Endothelial cell of umbilical vein (primary cell): ENCODE data around the gene AGL. TPM values are rescaled to one million over a fixed set of nuclear protein-coding genes. Genes with fewer than 3 reads are reported as not detected.

Experiments
- BruUV-seq: library from RNA; stranded (reverse); fragments of 400-500 nt; replicated peaks from 2 replicates; lab custom pipeline; 2021; lab: Mats Ljungman, UMichigan
- CTCF ChIA-PET: fragments of 300-600, 350-600 bp; sonication (Branson Sonifier 250); formaldehyde crosslinking; loops from one replicate; lab custom pipeline; 2021; ENCODE audit warnings: antibody characterized with exemption, inconsistent platforms; lab: Charles Lee
- POLR2A ChIA-PET: fragments of 300-600, 350-600 bp; sonication (Branson Sonifier 250); formaldehyde crosslinking; loops from one replicate; lab custom pipeline; 2021; ENCODE audit warnings: antibody characterized with exemption, inconsistent platforms; lab: Charles Lee
- DNase-seq: peaks from one replicate; pipeline ENCODE4 v3.0.0-alpha.2; 2011; ENCODE audit warnings: low read depth, low spot score
- FAIRE-seq: peaks from 2 replicates; lab custom pipeline; 2011; peaks lifted over from hg19 to GRCh38; lab: Jason Lieb, UNC
- H2AFZ ChIP-seq: 2 replicates; pipeline ENCODE4 v1.6.0; 2012; ENCODE audit warnings: low read depth, low read length, control low read depth, inconsistent platforms
- H3K27ac ChIP-seq: 2 replicates; pipeline ENCODE4 v1.5.1; 2011; ENCODE audit warnings: low read depth, mild to moderate bottlenecking, control low read depth, low read length, moderate library complexity; ENCODE audit not compliant: insufficient read depth
- H3K27me3 ChIP-seq, 2 experiments: 2 replicates each; pipeline versions ENCODE4 v1.6.0 to v1.6.1; 2011; ENCODE audit warnings: low read length in 2 of 2, mixed read lengths in 1 of 2; ENCODE audit not compliant: control insufficient read depth in 2 of 2, insufficient read depth in 2 of 2
- H3K36me3 ChIP-seq, 2 experiments: 2 replicates in 1 of 2; 3 replicates in 1 of 2; pipeline ENCODE4 v1.5.1; 2011; ENCODE audit warnings: low read length in 2 of 2, mild to moderate bottlenecking in 1 of 2, moderate library complexity in 1 of 2; ENCODE audit not compliant: control insufficient read depth in 2 of 2, insufficient read depth in 2 of 2; ENCODE audit errors: extremely low read depth in 1 of 2
- H3K4me1 ChIP-seq: 3 replicates; pipeline ENCODE4 v1.5.1; 2011; ENCODE audit warnings: mild to moderate bottlenecking, low read length; ENCODE audit not compliant: control insufficient read depth, insufficient read depth; ENCODE audit errors: extremely low read depth
- H3K4me2 ChIP-seq: 2 replicates; pipeline ENCODE4 v1.6.1; 2011; ENCODE audit warnings: low read length, control low read depth, mixed read lengths; ENCODE audit not compliant: insufficient read depth
- H3K4me3 ChIP-seq, 3 experiments: fragments of 200-600 bp in 1 of 3; sonication (generic), shearing (Covaris generic) in 1 of 3; replicated peaks in 1 of 3; 2 replicates each; pipeline ENCODE4 v1.5.1; 2011 to 2016; ENCODE audit warnings: control low read depth in 3 of 3, low read length in 3 of 3, mild to moderate bottlenecking in 2 of 3, inconsistent platforms in 1 of 3, low read depth in 1 of 3, moderate library complexity in 1 of 3; ENCODE audit not compliant: insufficient read depth in 1 of 3
- H3K79me2 ChIP-seq: 2 replicates; pipeline ENCODE4 v1.6.0; 2012; ENCODE audit warnings: low read length, inconsistent platforms; ENCODE audit not compliant: control insufficient read depth, insufficient read depth
- H3K9ac ChIP-seq: replicated peaks from 2 replicates; pipeline ENCODE3; 2011; ENCODE audit warnings: low read length, control low read depth; ENCODE audit not compliant: insufficient read depth; ENCODE audit errors: extremely low read depth
- H3K9me1 ChIP-seq: replicated peaks from 3 replicates; pipeline ENCODE4 v1.6.0; 2011; ENCODE audit warnings: mild to moderate bottlenecking, low read length; ENCODE audit not compliant: control insufficient read depth, insufficient read depth; ENCODE audit errors: extremely low read depth
- H3K9me3 ChIP-seq: replicated peaks from 2 replicates; pipeline ENCODE4 v1.5.1; 2012; ENCODE audit warnings: low read length, inconsistent platforms; ENCODE audit not compliant: control insufficient read depth, insufficient read depth
- H4K20me1 ChIP-seq: replicated peaks from 2 replicates; pipeline ENCODE3; 2011; ENCODE audit warnings: mild to moderate bottlenecking, low read length; ENCODE audit not compliant: control insufficient read depth, insufficient read depth; ENCODE audit errors: extremely low read depth
- EZH2 ChIP-seq: IDR thresholded peaks from 2 replicates; pipeline ENCODE4 v1.6.1; 2012; ENCODE audit warnings: borderline replicate concordance, low read depth, mild to moderate bottlenecking, moderate library complexity, low read length, inconsistent platforms; ENCODE audit not compliant: severe bottlenecking
- FOS ChIP-seq: IDR thresholded peaks from 2 replicates; pipeline ENCODE4 v1.6.1; 2011; ENCODE audit warnings: mild to moderate bottlenecking, low read length, moderate library complexity, borderline replicate concordance; ENCODE audit not compliant: insufficient read depth
- GATA2 ChIP-seq: IDR thresholded peaks from 2 replicates; pipeline ENCODE4 v1.7.0; 2011; ENCODE audit warnings: low read depth, mild to moderate bottlenecking, moderate library complexity, mixed read lengths, low read length; ENCODE audit not compliant: insufficient read length, insufficient read depth
- JUN ChIP-seq: IDR thresholded peaks from 2 replicates; pipeline ENCODE4 v1.6.1; 2011; ENCODE audit warnings: borderline replicate concordance, low read depth; ENCODE audit not compliant: insufficient read length, insufficient read depth
- MYC ChIP-seq: IDR thresholded peaks from one replicate; pipeline ENCODE4 v1.6.1; 2011; ENCODE audit warnings: mild to moderate bottlenecking, low read depth, low read length
- POLR2A ChIP-seq: IDR thresholded peaks from 2 replicates; pipeline ENCODE4 v1.6.1; 2012; ENCODE audit warnings: low read depth, mild to moderate bottlenecking, control low read depth, low read length
- POLR2AphosphoS5 ChIP-seq: IDR thresholded peaks from 2 replicates; pipeline ENCODE4 v1.6.1; 2012; ENCODE audit warnings: low read depth, mild to moderate bottlenecking, control low read depth, low read length, moderate library complexity; ENCODE audit not compliant: insufficient read depth
- dilution Hi-C: fragments of 300-500 bp; cut with MboI; formaldehyde crosslinking; loops from one replicate; pipeline ENCODE4 v1.15.0; 2019; ENCODE audit warnings: low sequenced_read_pairs; ENCODE audit not compliant: extremely low pct_ligation_motif_present
- intact Hi-C: fragments of 100-400 bp; cut with micrococcal nuclease; formaldehyde crosslinking; loops from one replicate; pipeline ENCODE4 v1.10.0; 2022
- polyA plus RNA-seq, 4 experiments: library from polyadenylated mRNA; depleted of rRNA in 3 of 4; stranded (reverse) in 3 of 4; unstranded in 1 of 4; fragments of >200 nt; gene quantifications; 2 replicates each; pipeline versions ENCODE4 v1.2.1 to v1.2.3, GENCODE V29; 2011 to 2012; ENCODE audit warnings: missing spikeins in 1 of 4
- total RNA-seq: library from RNA; stranded (reverse); gene quantifications from 2 replicates; pipeline ENCODE4 v1.2.3, GENCODE V29; 2021
- TF ChIP-seq, protein P1 (sequence below): IDR thresholded peaks from 2 replicates; pipeline ENCODE4 v1.6.1; 2011; ENCODE audit not compliant: insufficient read depth, insufficient read length
- TF ChIP-seq, protein P2 (sequence below), 2 donors: IDR thresholded peaks; 1 replicate in 1 of 2; 2 replicates in 1 of 2; pipeline ENCODE4 v1.5.1; 2011; ENCODE audit warnings: low read length in 2 of 2, mild to moderate bottlenecking in 2 of 2, moderate library complexity in 2 of 2, control low read depth in 1 of 2, inconsistent platforms in 1 of 2, low read depth in 1 of 2; ENCODE audit not compliant: insufficient read depth in 1 of 2; ENCODE audit errors: extremely low read depth in 1 of 2

AGL gene
- total and polyA plus RNA-seq, 2 donors (not counting 3 experiments of a cell fraction or from before 2014, with no cell fraction given): 1.5 to 10.7 TPM

DNA sequence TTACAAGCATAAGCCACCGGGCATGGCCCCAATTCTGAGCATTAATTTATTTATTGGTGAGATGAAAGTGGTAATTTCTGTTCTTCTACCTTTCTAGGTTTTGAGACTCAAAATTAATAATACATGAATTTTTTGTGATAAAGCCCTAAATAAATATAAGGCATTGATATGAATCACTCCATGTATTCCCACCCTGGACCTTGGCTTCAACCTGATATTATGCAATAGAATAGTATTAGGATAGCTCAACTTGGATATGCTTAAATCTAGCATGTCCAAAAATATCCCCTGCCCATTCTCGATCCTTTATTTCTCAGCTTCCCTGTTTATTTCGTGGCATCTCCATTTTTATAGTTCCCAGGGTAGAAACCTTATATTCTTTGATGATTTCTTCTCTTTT lies 2.5 kb downstream of the AGL start:
- no peak overlapping the region for H3K9ac ChIP-seq
- H3K4me2 ChIP-seq: no peak overlapping the region
- H4K20me1 ChIP-seq: no peaks in the 10 kb centered on the region
- H3K9me1 ChIP-seq: no peaks in the 10 kb centered on the region
- TF ChIP-seq GATA2: no peak
- no peak for TF ChIP-seq POLR2A
- TF ChIP-seq, protein P1, sequence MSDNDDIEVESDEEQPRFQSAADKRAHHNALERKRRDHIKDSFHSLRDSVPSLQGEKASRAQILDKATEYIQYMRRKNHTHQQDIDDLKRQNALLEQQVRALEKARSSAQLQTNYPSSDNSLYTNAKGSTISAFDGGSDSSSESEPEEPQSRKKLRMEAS: no peak
- no peak for TF ChIP-seq JUN
- TF ChIP-seq MYC: no peak
- no peak for TF ChIP-seq POLR2AphosphoS5
- TF ChIP-seq, protein P2, sequence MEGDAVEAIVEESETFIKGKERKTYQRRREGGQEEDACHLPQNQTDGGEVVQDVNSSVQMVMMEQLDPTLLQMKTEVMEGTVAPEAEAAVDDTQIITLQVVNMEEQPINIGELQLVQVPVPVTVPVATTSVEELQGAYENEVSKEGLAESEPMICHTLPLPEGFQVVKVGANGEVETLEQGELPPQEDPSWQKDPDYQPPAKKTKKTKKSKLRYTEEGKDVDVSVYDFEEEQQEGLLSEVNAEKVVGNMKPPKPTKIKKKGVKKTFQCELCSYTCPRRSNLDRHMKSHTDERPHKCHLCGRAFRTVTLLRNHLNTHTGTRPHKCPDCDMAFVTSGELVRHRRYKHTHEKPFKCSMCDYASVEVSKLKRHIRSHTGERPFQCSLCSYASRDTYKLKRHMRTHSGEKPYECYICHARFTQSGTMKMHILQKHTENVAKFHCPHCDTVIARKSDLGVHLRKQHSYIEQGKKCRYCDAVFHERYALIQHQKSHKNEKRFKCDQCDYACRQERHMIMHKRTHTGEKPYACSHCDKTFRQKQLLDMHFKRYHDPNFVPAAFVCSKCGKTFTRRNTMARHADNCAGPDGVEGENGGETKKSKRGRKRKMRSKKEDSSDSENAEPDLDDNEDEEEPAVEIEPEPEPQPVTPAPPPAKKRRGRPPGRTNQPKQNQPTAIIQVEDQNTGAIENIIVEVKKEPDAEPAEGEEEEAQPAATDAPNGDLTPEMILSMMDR (IDR thresholded peaks at IDR 0.05; ENCODE audit: extremely low read depth in 1 of 2, insufficient read depth in 1 of 2, low read depth in 1 of 2, low read length in 2 of 2): no peak
- TF ChIP-seq FOS: no peak
- no peak for TF ChIP-seq EZH2
- no peaks in the 10 kb centered on the region for H3K36me3 ChIP-seq
- no peak for DNase-seq
- intact Hi-C loops (loop anchor here (5.0 kb wide), 1 partner anchor 120 kb away; no protein-coding TSS in a partner anchor), dilution Hi-C loops (no loop called here)
- H3K4me1 ChIP-seq: peaks cover 7% of the 10 kb centered on the region
- ChIA-PET CTCF (interaction anchor here (1.1 to 1.9 kb wide), 2 partner anchors 20 to 603 kb away, joined by 3 to 9 read pairs; no protein-coding TSS in a partner anchor), POLR2A (no interaction called here)
- H3K79me2 ChIP-seq: no peaks in the 10 kb centered on the region
- no peaks in the 10 kb centered on the region for H3K9me3 ChIP-seq
- H2AFZ ChIP-seq: no peak overlapping the region
- FAIRE-seq: no peak
- H3K27me3 ChIP-seq: no peaks in the 10 kb centered on the region
- H3K27ac ChIP-seq: no peak overlapping the region
- H3K4me3 ChIP-seq: no peak overlapping the region
- no TSS peak for BruUV-seq
